Small intestine (tissue), 7 donors: ENCODE measurements around the gene KCNQ1OT1. TPM values are rescaled to one million over a fixed set of nuclear protein-coding genes. Genes with fewer than 3 reads are reported as not detected.

ENCODE experiments used
- DNase-seq, 2 donors: peaks; one replicate each; pipeline versions ENCODE4 v3.0.0 to v3.0.0-alpha.2; 2013
- FAIRE-seq: peaks from 2 replicates; lab custom pipeline; 2012; peaks lifted over from hg19 to GRCh38; lab: Jason Lieb, UNC
- H3K27ac ChIP-seq, 3 donors: one replicate each; pipeline ENCODE4 v1.5.1; 2013; ENCODE audit warnings: low read length in 2 of 3, mild to moderate bottlenecking in 2 of 3, control low read depth in 1 of 3, inconsistent platforms in 1 of 3, low read depth in 1 of 3, moderate library complexity in 1 of 3
- H3K27me3 ChIP-seq, 3 donors: one replicate each; pipeline ENCODE4 v1.6.1; 2013; ENCODE audit warnings: low read length in 3 of 3, inconsistent platforms in 1 of 3; ENCODE audit not compliant: control insufficient read depth in 3 of 3, insufficient read depth in 3 of 3
- H3K36me3 ChIP-seq, 3 donors: one replicate each; pipeline ENCODE4 v1.6.1; 2013; ENCODE audit warnings: low read length in 3 of 3, inconsistent platforms in 1 of 3, low read depth in 1 of 3, mild to moderate bottlenecking in 1 of 3, moderate library complexity in 1 of 3; ENCODE audit not compliant: control insufficient read depth in 3 of 3, insufficient read depth in 2 of 3
- H3K4me1 ChIP-seq, 3 donors: one replicate each; pipeline ENCODE4 v1.6.1; 2013; ENCODE audit warnings: low read length in 2 of 3, inconsistent platforms in 1 of 3, low read depth in 1 of 3, mild to moderate bottlenecking in 1 of 3, moderate library complexity in 1 of 3; ENCODE audit not compliant: control insufficient read depth in 3 of 3, insufficient read depth in 2 of 3
- H3K4me3 ChIP-seq, 3 donors: one replicate each; pipeline ENCODE4 v1.5.1; 2013; ENCODE audit warnings: low read length in 3 of 3, control low read depth in 1 of 3, inconsistent platforms in 1 of 3, low read depth in 1 of 3, mild to moderate bottlenecking in 1 of 3, moderate library complexity in 1 of 3
- H3K9me3 ChIP-seq, 2 donors: one replicate each; pipeline ENCODE4 v1.6.1; 2013; ENCODE audit warnings: low read depth in 1 of 2, low read length in 1 of 2; ENCODE audit not compliant: control insufficient read depth in 2 of 2, insufficient read depth in 1 of 2
- WGBS, 3 donors: extraction: QIAGEN DNeasy Blood & Tissue Kit; methylation state at CpG; one replicate each; pipeline ENCODE4 v1.1.7; 2013; 5-methylcytosine and 5-hydroxymethylcytosine counted together
- polyA plus RNA-seq, 4 donors: library from polyadenylated mRNA; stranded (reverse) in 3 of 4; unstranded in 1 of 4; fragments of 200-250 nt in 3 of 4; fragments of 120-200 nt in 1 of 4; gene quantifications; one replicate each; pipeline versions ENCODE4 v1.2.1 to v1.2.3, GENCODE V29; 2013
- donor health status: healthy with polysubstance abuse.
- donor health status: control.
- donor health status: control.
- donor health status: Bipolar disorder and iron deficiency.
- donor health status: healthy.

Gene KCNQ1OT1
- polyA plus RNA-seq, 4 donors: under 0.01 to 2.3 (median 0.11) TPM

DNA sequence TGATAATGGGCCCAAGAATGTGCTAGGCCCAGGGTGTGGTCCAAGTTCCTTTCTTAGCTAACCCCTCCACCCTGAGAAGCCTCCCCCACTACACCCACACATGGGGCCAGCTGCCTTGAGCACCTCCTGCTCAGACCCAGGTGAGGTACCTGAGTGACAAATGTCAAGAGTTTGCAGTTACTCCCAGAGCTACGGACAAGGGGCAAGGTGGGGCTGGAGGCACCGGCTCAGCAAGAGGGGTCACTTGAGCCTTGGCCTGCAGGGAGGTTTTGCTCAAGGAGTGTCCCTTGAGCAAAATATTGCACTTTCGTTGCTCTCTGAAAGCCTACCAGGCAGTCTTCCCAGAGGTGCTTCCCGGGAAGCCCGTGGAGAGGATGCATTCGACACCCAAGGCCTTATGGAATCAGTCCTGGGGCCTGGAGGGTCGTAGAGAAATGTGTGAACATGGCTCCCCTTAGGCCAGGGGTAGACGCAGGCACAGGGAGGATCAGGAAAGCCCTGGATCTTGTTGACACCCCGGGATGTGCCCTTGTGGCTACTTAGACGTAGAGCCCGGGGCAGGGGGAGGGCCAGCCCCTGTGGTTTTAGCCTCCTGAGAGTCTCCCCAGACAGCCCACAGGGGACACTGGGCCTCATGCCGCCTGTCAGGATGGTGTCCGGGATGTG is 140.8 kb downstream of the KCNQ1OT1 start:
- WGBS, 3 donors: 89 to 91% (median 90%) methylated on average over 13 of the region's 13 CpGs
- no peaks in the 10 kb centered on the region for H3K27me3 ChIP-seq
- no peak for FAIRE-seq
- no peak for DNase-seq
- peaks cover 0 to 27% (median 4%) of the 10 kb centered on the region in 3 donors for H3K4me1 ChIP-seq
- peaks cover 2 to 9% of the 10 kb centered on the region in 2 donors for H3K9me3 ChIP-seq
- no peak overlapping the region for H3K27ac ChIP-seq
- peaks cover 0 to 3% (median 0%) of the 10 kb centered on the region in 3 donors for H3K36me3 ChIP-seq
- no peak overlapping the region for H3K4me3 ChIP-seq

DNA sequence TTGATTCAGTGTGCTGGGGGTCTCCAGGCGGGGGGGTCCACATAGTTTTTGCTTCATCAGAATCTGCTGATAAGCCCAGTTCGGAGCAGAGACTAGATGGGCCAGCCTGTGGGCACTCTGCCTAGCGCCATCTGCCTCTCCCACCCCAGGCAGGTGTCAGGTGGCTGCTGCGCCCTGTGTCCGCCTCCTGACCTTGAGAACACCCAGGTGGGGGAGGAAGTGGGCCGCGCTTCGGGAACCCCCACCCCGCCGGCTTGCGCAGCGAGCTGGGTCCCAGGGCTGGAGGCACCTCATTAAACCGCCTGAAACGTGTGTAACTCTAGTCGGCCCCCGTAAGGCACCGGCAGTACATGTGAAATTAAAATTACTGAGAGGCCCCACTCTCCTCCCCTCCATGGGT is 141.4 kb downstream of the KCNQ1OT1 start:
- Histone ChIP-seq H3K4me1 (peaks cover 0 to 22% (median 4%) of the 10 kb centered on the region in 3 donors), H3K9me3 (peaks cover 2 to 9% of the 10 kb centered on the region in 2 donors), H3K27me3 (no peaks in the 10 kb centered on the region), H3K36me3 (peaks cover 0 to 3% (median 0%) of the 10 kb centered on the region in 3 donors), H3K27ac (no peak overlapping the region), H3K4me3 (no peak overlapping the region)
- DNase-seq: no peak
- FAIRE-seq: no peak
- 90 to 91% (median 91%) methylated on average over 17 of the region's 17 CpGs for WGBS, 3 donors

Other genes starting within 250 kb of the KCNQ1OT1 start
- 100 to 1,000 TPM in 1 of 4 donors, 10 to 100 TPM in 1, 1 to 10 TPM in 2; 4.0 to 328 (median 17.7) TPM for gene CDKN1C, start 185.8 kb upstream of the KCNQ1OT1 start, polyA plus RNA-seq
- 10 to 100 TPM in 3 of 4 donors, 1 to 10 TPM in 1; 5.7 to 55.1 (median 25.2) TPM for gene PHLDA2, start 229.4 kb upstream of the KCNQ1OT1 start, polyA plus RNA-seq